Mesenchymal stem cell (in vitro differentiated cells and primary cell): ENCODE data around the gene SLC39A1.

Source experiments
- DNase-seq: peaks from one replicate; pipeline ENCODE4 v3.0.0-alpha.2; 2013
- H2AFZ ChIP-seq: one replicate; pipeline ENCODE4 v1.6.1; 2013; ENCODE audit warnings: low read depth, mild to moderate bottlenecking, control low read depth, inconsistent platforms, low read length, moderate library complexity
- H2AK5ac ChIP-seq: 2 replicates; pipeline ENCODE4 v1.6.1; 2013; ENCODE audit warnings: low read length, moderate library complexity, mild to moderate bottlenecking, inconsistent platforms; ENCODE audit not compliant: severe bottlenecking
- H2BK120ac ChIP-seq: one replicate; pipeline ENCODE4 v1.6.1; 2013; ENCODE audit warnings: low read depth, mild to moderate bottlenecking, inconsistent platforms, low read length, moderate library complexity
- H2BK12ac ChIP-seq, 2 experiments: one replicate each; pipeline ENCODE4 v1.6.1; 2013; ENCODE audit warnings: inconsistent platforms in 2 of 2, low read length in 2 of 2, mild to moderate bottlenecking in 2 of 2, moderate library complexity in 2 of 2, control low read depth in 1 of 2
- H2BK15ac ChIP-seq: one replicate; pipeline ENCODE4 v1.6.1; 2013; ENCODE audit warnings: mild to moderate bottlenecking, low read depth, inconsistent platforms; ENCODE audit not compliant: poor library complexity, severe bottlenecking
- H2BK5ac ChIP-seq: 2 replicates; pipeline ENCODE4 v1.6.1; 2013; ENCODE audit warnings: low read depth, mild to moderate bottlenecking, low read length, control low read depth, inconsistent platforms; ENCODE audit not compliant: poor library complexity, severe bottlenecking
- H3K14ac ChIP-seq, 2 experiments: one replicate each; pipeline ENCODE4 v1.6.1; 2013; ENCODE audit warnings: inconsistent platforms in 2 of 2, low read length in 2 of 2, control low read depth in 1 of 2, mild to moderate bottlenecking in 1 of 2, moderate library complexity in 1 of 2
- H3K18ac ChIP-seq, 2 experiments: one replicate each; pipeline ENCODE4 v1.6.1; 2013; ENCODE audit warnings: inconsistent platforms in 2 of 2, low read length in 2 of 2, control low read depth in 1 of 2, low read depth in 1 of 2, mild to moderate bottlenecking in 1 of 2
- H3K23ac ChIP-seq, 2 experiments: one replicate each; pipeline ENCODE4 v1.6.1; 2013; ENCODE audit warnings: inconsistent platforms in 2 of 2, low read length in 2 of 2, mild to moderate bottlenecking in 2 of 2, moderate library complexity in 2 of 2, control low read depth in 1 of 2
- H3K27ac ChIP-seq: 2 replicates; pipeline ENCODE4 v1.5.1; 2013; ENCODE audit warnings: mild to moderate bottlenecking, moderate library complexity, low read length, control low read depth, inconsistent platforms; ENCODE audit not compliant: poor library complexity, severe bottlenecking
- H3K27me3 ChIP-seq, 2 experiments: 2 replicates each; pipeline versions ENCODE4 v1.6.1 to v1.7.0; 2013; ENCODE audit warnings: low read length in 2 of 2, mild to moderate bottlenecking in 2 of 2, moderate library complexity in 2 of 2, control low read depth in 1 of 2, inconsistent platforms in 1 of 2; ENCODE audit not compliant: control insufficient read depth in 1 of 2, insufficient read depth in 1 of 2
- H3K36me3 ChIP-seq, 2 experiments: 2 replicates each; pipeline versions ENCODE4 v1.6.1 to v1.7.0; 2013; ENCODE audit warnings: low read length in 2 of 2, control low read depth in 1 of 2, inconsistent platforms in 1 of 2, low read depth in 1 of 2, mild to moderate bottlenecking in 1 of 2; ENCODE audit not compliant: insufficient read depth in 2 of 2, control insufficient read depth in 1 of 2
- H3K4ac ChIP-seq, 2 experiments: one replicate each; pipeline ENCODE4 v1.6.1; 2013; ENCODE audit warnings: inconsistent platforms in 2 of 2, low read length in 2 of 2, mild to moderate bottlenecking in 2 of 2, moderate library complexity in 2 of 2, control low read depth in 1 of 2, low read depth in 1 of 2
- H3K4me1 ChIP-seq: 2 replicates; pipeline ENCODE4 v1.6.1; 2013; ENCODE audit warnings: low read depth, low read length, control low read depth; ENCODE audit not compliant: control insufficient read depth, insufficient read depth
- H3K4me2 ChIP-seq: 2 replicates; pipeline ENCODE4 v1.6.1; 2013; ENCODE audit warnings: low read length, mild to moderate bottlenecking, inconsistent platforms; ENCODE audit not compliant: poor library complexity, severe bottlenecking
- H3K4me3 ChIP-seq, 2 experiments: 2 replicates each; pipeline versions ENCODE4 v1.5.1 to v1.7.0; 2013; ENCODE audit warnings: low read length in 2 of 2, mild to moderate bottlenecking in 2 of 2, control low read depth in 1 of 2, low read depth in 1 of 2; ENCODE audit not compliant: insufficient read depth in 1 of 2
- H3K79me1 ChIP-seq: replicated peaks from 2 replicates; pipeline ENCODE4 v1.6.1; 2013; ENCODE audit warnings: mild to moderate bottlenecking, control low read depth, low read length, inconsistent platforms; ENCODE audit not compliant: poor library complexity, severe bottlenecking
- H3K9ac ChIP-seq: 2 replicates; pipeline ENCODE4 v1.7.0; 2013; ENCODE audit warnings: mild to moderate bottlenecking, low read length, moderate library complexity
- H3K9me3 ChIP-seq: 2 replicates; pipeline ENCODE4 v1.7.0; 2013; ENCODE audit warnings: mild to moderate bottlenecking, low read length; ENCODE audit not compliant: control insufficient read depth
- H4K8ac ChIP-seq: one replicate; pipeline ENCODE4 v1.6.1; 2013; ENCODE audit warnings: inconsistent platforms, mild to moderate bottlenecking, low read length, moderate library complexity
- H4K91ac ChIP-seq: one replicate; pipeline ENCODE4 v1.6.1; 2013; ENCODE audit warnings: mild to moderate bottlenecking, low read length, inconsistent platforms
- WGBS: methylation state at CpG from one replicate; pipeline ENCODE4 v1.1.7; 2013; ENCODE audit warnings: mixed read lengths; 5-methylcytosine and 5-hydroxymethylcytosine counted together

SLC39A1 gene

GRCh38 chr1:153922972-153923925 lies 40.1 kb downstream of the SLC39A1 start, which contains the start of gene GATAD2B:
GATAD2B (minus strand) TSS chr1:153922972; CDS start chr1:153828347, 94,625 bp downstream.
- Histone ChIP-seq H3K9me3 (no peaks in the 10 kb centered on the region), H4K8ac (peak within 1 kb of the TSS; percentile 91), H3K79me1 (no peaks in the 10 kb centered on the region), H2BK15ac (peak within 1 kb of the TSS; percentile 88), H3K4ac (peak within 1 kb of the TSS; percentile 82 to 94), H3K27ac (peak within 1 kb of the TSS; percentile 88), H2BK12ac (peak within 1 kb of the TSS; percentile 65 to 83), H3K18ac (peak within 1 kb of the TSS; percentile 56 to 99), H2BK5ac (peak within 1 kb of the TSS; percentile 50), H3K14ac (peak within 1 kb of the TSS in 1 of 2 experiments; percentile 97), H3K23ac (peak within 1 kb of the TSS in 1 of 2 experiments; percentile 97), H3K4me3 (peak within 1 kb of the TSS; percentile 95 to 97), H2BK120ac (peak within 1 kb of the TSS; percentile 65), H3K36me3 (no peaks in the 10 kb centered on the region), H3K4me1 (peaks cover 7% of the 10 kb centered on the region), H2AK5ac (peak within 1 kb of the TSS; percentile 13), H3K9ac (peak within 1 kb of the TSS; percentile 95), H4K91ac (peak within 1 kb of the TSS; percentile 90), H2AFZ (peak within 1 kb of the TSS; percentile 94), H3K4me2 (peak within 1 kb of the TSS; percentile 82), H3K27me3 (no peaks in the 10 kb centered on the region)
- peak; percentile 100 for DNase-seq
- WGBS = under 1% methylated on average over 51 of the region's 53 CpGs

- Histone ChIP-seq H2BK15ac (peak overlapping the region; percentile 88), H3K23ac (peak overlapping the region in 1 of 2 experiments; percentile 97), H3K27ac (peak overlapping the region; percentile 44), H2BK12ac (peak overlapping the region in 1 of 2 experiments; percentile 83), H3K79me1 (no peaks in the 10 kb centered on the region), H3K27me3 (no peaks in the 10 kb centered on the region), H2AK5ac (no peak overlapping the region), H3K14ac (peak overlapping the region in 1 of 2 experiments; percentile 97), H3K36me3 (peaks cover 0 to 4% of the 10 kb centered on the region in 2 experiments), H2AFZ (peak overlapping the region; percentile 94), H3K4me1 (peaks cover 7% of the 10 kb centered on the region), H3K4ac (peak overlapping the region; percentile 79 to 94), H2BK5ac (no peak overlapping the region), H3K4me3 (peak overlapping the region; percentile 95 to 97), H3K9me3 (no peaks in the 10 kb centered on the region), H2BK120ac (peak overlapping the region; percentile 65), H4K91ac (peak overlapping the region; percentile 83), H4K8ac (no peak overlapping the region), H3K4me2 (peak overlapping the region; percentile 62), H3K18ac (peak overlapping the region; percentile 56 to 99), H3K9ac (peak overlapping the region; percentile 90)
- WGBS = 0% methylated on average over 21 of the region's 86 CpGs
- DNase-seq = peak; percentile 14
Observed at GRCh38 chr1:153922076-153922971, 41.0 kb downstream of the SLC39A1 start.

- 3% methylated on average over 10 of the region's 10 CpGs for WGBS
- Histone ChIP-seq H4K8ac (no peak overlapping the region), H2BK5ac (no peak overlapping the region), H3K23ac (peak overlapping the region in 1 of 2 experiments; percentile 80), H3K36me3 (peaks cover 0 to 4% of the 10 kb centered on the region in 2 experiments), H3K27me3 (no peaks in the 10 kb centered on the region), H2BK12ac (peak overlapping the region in 1 of 2 experiments; percentile 18), H3K18ac (peak overlapping the region in 1 of 2 experiments; percentile 89), H3K4me2 (peak overlapping the region; percentile 62), H3K9ac (peak overlapping the region; percentile 90), H3K79me1 (no peaks in the 10 kb centered on the region), H2BK120ac (no peak overlapping the region), H3K9me3 (no peaks in the 10 kb centered on the region), H3K4me1 (peaks cover 7% of the 10 kb centered on the region), H3K4me3 (peak overlapping the region; percentile 95 to 97), H2BK15ac (no peak overlapping the region), H3K4ac (peak overlapping the region in 1 of 2 experiments; percentile 50), H3K27ac (no peak overlapping the region), H2AK5ac (no peak overlapping the region), H2AFZ (no peak overlapping the region), H4K91ac (no peak overlapping the region), H3K14ac (peak overlapping the region in 1 of 2 experiments; percentile 68)
- peak; percentile 37 for DNase-seq
Observed at GRCh38 chr1:153921803-153922075, 41.6 kb downstream of the SLC39A1 start.
